ENCODE results near the gene YIPF2.
"Not testable (repeated sequence)": the region's sequence is repeated elsewhere in the genome, so short reads cannot be mapped to it uniquely, and the experiment has no call there.

The YIPF2 gene

DNA sequence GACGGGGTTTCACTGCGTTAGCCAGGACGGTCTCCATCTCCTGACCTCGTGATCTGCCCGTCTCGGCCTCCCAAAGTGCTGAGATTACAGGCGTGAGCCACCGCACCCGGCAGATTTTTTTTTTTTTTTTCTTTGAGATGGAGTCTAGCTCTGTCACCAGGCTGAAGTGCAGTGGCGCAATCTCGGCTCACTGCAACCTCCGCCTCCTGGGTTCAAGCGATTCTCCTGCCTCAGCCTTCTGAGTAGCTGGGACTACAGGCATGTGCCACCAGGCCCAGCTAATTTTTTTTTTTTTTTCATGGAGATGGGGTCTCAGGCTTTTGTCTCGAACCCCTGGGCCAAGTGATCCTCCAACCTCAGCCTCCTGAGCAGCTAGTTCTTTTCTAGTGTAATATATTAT is 13.2 kb upstream of the YIPF2 start:
- DNase-seq (ENCODE audit: low read depth in 3 of 3, low spot score in 1 of 3): not testable (repeated sequence)

GRCh38 chr19:10936661-10937084 is 8.2 kb upstream of the YIPF2 start:
- no peak for DNase-seq (ENCODE audit: low read depth in 3 of 3, low spot score in 1 of 3)

- DNase-seq (ENCODE audit: low read depth in 3 of 3, low spot score in 1 of 3): no peak
These were observed 7.1 kb upstream of the YIPF2 start for GRCh38 chr19:10935371-10936059.

- no peak for DNase-seq (ENCODE audit: low read depth in 3 of 3, low spot score in 1 of 3)
These were observed 959 bp upstream of the YIPF2 start for GRCh38 chr19:10929402-10929794.

DNA sequence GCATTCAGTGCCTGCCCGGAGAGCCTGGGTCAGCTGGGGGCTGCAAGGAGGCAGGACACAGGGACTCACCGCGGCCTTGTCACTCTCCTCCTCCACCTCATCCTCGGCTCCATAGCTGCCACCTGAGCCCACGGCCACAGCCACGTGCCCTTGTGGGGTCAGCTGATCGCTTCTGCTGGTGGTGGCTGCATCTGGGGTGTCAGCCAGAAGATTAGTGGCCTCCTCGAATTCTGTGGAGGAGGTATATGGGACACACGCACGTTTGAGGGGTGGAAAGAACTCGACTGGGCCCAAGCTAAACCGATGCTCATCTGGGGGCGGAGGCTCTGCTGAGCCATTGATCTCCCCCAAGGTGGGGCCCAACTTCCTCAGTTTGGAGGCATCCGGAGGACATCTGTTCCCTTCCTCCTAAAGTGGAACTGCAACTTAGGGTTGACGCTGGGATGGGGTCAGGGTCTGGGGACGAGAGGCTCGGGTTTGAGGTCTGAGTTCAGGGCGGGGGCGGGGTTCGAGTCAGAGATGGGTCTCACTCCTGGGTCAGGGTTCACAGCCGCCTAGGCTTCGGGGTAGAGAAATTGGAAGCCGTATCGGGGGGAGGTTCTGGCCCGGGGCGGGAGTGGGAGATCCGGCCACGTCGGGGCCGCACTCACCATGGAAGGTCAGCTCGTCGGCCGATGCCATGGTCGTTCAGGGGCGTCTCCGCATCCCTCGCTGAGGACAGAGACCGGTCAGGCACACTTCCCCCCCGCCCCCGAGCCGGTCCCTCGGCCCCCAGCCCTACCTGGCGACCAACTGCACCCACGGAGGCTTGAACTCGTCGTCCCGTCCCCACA is 493 bp downstream of the YIPF2 start:
- DNase-seq (ENCODE audit: low read depth in 3 of 3, low spot score in 1 of 3): no peak

DNA sequence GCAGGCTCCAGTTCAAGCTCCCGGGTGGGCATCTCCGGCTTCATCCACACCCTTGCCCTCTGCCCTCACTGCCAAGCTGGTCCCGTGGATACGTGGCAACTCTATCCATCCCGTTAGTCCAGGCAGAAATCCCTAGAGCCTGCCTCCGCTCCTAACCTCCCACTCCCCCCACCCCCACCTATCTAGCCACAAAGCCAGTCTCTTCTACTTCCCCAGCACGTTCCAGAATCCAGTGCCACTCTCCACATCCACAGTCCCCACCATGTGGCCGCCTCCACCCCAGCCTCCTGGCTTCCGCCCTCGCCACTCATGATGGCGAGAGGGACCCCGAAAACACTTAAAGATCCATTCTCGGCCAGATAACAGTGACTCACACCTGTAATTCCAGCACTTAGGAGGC is 3.8 kb downstream of the YIPF2 start:
- DNase-seq (ENCODE audit: low read depth in 3 of 3, low spot score in 1 of 3): no peak

GRCh38 chr19:10923260-10924112 is 5.0 kb downstream of the YIPF2 start:
- DNase-seq (ENCODE audit: low read depth in 3 of 3, low spot score in 1 of 3): no peak

DNA sequence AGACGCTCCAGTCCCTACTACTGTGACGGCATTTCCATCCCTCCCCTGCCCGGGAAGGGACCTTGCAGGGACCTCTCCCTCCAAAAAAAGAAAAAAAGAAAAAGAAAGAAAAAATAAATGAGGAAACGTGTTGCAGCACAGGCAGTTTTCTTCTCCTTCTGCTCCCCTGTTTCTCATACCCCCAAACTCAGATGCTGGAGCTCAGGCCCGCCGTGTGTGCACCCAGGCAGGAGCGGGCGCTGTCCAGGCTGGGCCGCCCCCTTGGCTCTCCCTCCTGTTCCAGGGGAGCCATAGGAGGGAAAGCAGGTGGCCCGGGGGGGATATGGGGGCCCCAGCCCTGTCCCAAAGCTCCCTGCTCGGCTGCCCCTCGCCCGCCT is 5.8 kb downstream of the YIPF2 start:
- no peak for DNase-seq (ENCODE audit: low read depth in 3 of 3, low spot score in 1 of 3)

- no peak for DNase-seq (ENCODE audit: low read depth in 3 of 3, low spot score in 1 of 3)
These were observed 6.4 kb downstream of the YIPF2 start for GRCh38 chr19:10921910-10922637.

DNA sequence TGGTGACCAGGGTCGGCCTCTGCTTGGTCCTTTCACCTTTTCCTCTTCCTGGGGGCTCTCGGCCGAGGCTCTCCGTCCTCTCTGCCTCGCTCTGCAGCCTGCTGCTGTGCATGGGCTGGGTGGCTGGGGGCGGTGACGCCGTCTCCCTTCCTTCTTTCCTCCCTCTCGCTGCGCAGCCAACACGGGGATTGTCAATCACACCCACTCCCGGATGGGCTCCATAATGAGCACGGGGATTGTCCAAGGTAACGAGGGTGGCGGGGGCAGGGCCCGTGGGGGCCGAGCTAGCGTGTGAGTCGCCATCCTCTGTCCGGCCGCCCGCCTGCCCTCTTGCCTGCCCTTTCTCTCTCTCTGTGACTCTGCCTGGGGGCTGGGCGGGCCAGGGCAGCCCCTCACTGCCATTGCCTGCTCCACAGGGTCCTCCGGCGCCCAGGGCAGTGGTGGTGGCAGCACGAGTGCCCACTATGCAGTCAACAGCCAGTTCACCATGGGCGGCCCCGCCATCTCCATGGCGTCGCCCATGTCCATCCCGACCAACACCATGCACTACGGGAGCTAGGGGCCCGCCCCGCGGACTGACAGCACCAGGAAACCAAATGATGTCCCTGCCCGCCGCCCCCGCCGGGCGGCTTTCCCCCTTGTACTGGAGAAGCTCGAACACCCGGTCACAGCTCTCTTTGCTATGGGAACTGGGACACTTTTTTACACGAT is 7.1 kb downstream of the YIPF2 start:
- no peak for DNase-seq (ENCODE audit: low read depth in 3 of 3, low spot score in 1 of 3)

- DNase-seq (ENCODE audit: low read depth in 3 of 3, low spot score in 1 of 3): no peak
These were observed 7.7 kb downstream of the YIPF2 start for GRCh38 chr19:10920781-10921180.

GRCh38 chr19:10920288-10920655 is 8.2 kb downstream of the YIPF2 start:
- no peak for DNase-seq (ENCODE audit: low read depth in 3 of 3, low spot score in 1 of 3)

- DNase-seq (ENCODE audit: low read depth in 3 of 3, low spot score in 1 of 3): no peak
These were observed 8.8 kb downstream of the YIPF2 start for GRCh38 chr19:10919352-10920287.

DNA sequence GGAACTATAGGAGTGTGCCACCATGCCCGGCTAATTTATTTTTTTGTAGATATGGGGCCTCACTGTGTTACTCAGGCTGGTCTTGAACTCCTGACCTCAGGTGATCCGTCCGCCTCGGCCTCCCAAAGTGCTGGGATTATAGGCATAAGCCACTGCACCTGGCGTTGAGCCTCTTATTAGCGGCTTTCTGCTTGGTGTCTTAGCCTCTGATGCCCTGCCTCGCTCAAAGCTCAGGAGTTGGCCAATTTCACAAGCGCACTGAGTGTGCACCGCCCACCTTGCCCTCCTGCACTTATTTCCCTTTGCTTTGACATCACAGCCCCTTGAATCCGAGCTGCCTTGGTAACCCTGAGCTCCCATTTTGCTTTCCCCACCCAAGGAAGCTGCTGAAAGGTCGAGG is 10.1 kb downstream of the YIPF2 start:
- DNase-seq (ENCODE audit: low read depth in 3 of 3, low spot score in 1 of 3): no peak

GRCh38 chr19:10916602-10917001 is 11.8 kb downstream of the YIPF2 start:
- DNase-seq (ENCODE audit: low read depth in 3 of 3, low spot score in 1 of 3): no peak

- no peak for DNase-seq (ENCODE audit: low read depth in 3 of 3, low spot score in 1 of 3)
These were observed 13.0 kb downstream of the YIPF2 start for GRCh38 chr19:10915130-10916091.

GRCh38 chr19:10913716-10914340 is 14.6 kb downstream of the YIPF2 start:
- no peak for DNase-seq (ENCODE audit: low read depth in 3 of 3, low spot score in 1 of 3)

DNA sequence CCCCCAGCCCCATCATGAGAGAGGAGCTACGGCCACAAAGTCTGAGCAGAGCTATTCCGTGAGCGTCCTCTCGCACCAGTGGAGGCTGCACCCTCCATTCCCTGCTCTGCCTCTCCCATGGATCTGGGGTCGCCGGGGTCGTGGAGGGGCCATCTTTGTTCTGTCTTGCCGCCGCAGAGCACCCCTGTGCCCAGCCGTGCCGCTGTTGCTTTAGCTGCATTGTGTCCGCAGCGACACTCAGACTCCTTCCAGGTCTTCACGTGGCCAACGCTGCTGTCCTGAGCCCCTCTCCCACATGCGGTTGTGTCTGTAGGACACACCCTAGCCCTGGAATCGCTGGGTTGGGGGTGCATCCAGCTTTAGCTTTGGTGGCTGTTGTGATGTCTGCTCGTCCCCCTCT is 15.8 kb downstream of the YIPF2 start:
- DNase-seq (ENCODE audit: low read depth in 3 of 3, low spot score in 1 of 3): no peak

Data from stimulated activated CD4-positive, alpha-beta T cell treated with anti-CD3 and anti-CD28 coated beads, TNF-alpha, amount 100 ng/mL, for 1 hour (primary cell).